Ovary (tissue), 3 donors: ENCODE data around the gene UGT1A6.

Source experiments
- EP300 ChIP-seq: sonication (generic); formaldehyde crosslinking; IDR thresholded peaks from one replicate; pipeline ENCODE4 v1.6.1; 2017; ENCODE audit warnings: antibody characterized with exemption
- TF ChIP-seq, protein P1 (sequence below), 3 donors: fragments of 450-650 bp in 2 of 3; fragments of 200-600 bp in 1 of 3; IDR thresholded peaks; one replicate each; pipeline versions ENCODE4 v1.5.1 to v1.8.0; 2016 to 2022; ENCODE audit warnings: antibody characterized with exemption in 3 of 3, mild to moderate bottlenecking in 1 of 3
- donor health status: DM: no; HTN: no; CAD: no.

GRCh38 chr2:233680361-233681045, 12.2 kb upstream of the UGT1A6 start:
- TF ChIP-seq, protein P1, sequence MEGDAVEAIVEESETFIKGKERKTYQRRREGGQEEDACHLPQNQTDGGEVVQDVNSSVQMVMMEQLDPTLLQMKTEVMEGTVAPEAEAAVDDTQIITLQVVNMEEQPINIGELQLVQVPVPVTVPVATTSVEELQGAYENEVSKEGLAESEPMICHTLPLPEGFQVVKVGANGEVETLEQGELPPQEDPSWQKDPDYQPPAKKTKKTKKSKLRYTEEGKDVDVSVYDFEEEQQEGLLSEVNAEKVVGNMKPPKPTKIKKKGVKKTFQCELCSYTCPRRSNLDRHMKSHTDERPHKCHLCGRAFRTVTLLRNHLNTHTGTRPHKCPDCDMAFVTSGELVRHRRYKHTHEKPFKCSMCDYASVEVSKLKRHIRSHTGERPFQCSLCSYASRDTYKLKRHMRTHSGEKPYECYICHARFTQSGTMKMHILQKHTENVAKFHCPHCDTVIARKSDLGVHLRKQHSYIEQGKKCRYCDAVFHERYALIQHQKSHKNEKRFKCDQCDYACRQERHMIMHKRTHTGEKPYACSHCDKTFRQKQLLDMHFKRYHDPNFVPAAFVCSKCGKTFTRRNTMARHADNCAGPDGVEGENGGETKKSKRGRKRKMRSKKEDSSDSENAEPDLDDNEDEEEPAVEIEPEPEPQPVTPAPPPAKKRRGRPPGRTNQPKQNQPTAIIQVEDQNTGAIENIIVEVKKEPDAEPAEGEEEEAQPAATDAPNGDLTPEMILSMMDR (IDR thresholded peaks at IDR 0.05): no peak
- no peak for TF ChIP-seq EP300
